Measurements from ENCODE around the gene IFITM2.
"Not testable (repeated sequence)": the region's sequence is repeated elsewhere in the genome, so short reads cannot be mapped to it uniquely, and the experiment has no call there.

DNA sequence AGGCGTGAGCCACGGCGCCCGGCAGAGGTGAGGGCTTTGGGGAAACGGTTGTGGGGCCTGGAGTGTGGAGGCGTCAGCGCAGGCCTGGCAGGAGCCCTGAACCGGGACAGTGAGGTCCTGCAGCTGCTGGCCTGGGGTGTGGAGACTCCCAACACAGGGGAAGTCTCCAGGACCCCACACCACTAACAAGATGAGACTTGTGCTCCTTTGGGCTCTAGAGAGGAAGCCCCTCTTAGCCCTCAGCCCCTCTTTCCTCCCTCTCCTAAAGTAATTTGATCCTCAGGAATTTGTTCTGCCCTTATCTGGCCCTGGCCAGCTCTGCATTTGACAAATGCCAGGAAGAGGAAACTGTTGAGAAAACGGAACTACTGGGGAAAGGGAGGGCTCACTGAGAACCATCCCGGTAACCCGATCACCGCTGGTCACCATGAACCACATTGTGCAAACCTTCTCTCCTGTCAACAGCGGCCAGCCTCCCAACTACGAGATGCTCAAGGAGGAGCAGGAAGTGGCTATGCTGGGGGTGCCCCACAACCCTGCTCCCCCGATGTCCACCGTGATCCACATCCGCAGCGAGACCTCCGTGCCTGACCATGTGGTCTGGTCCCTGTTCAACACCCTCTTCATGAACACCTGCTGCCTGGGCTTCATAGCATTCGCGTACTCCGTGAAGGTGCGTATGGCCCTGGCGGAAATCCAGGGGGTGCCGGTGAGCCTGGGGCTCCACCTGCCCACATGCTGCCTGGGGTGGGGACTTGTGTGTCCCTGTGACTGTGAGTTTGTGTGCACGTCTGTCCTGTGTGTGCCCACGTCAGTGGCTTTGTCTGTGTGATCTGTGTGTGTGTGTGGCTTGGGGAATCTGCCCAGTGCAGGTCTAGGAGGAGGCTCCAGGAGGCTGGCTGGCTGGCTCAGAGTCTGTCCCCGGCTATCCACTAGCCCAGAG lies at the start of gene IFITM2:
- TF ChIP-seq, protein P1, sequence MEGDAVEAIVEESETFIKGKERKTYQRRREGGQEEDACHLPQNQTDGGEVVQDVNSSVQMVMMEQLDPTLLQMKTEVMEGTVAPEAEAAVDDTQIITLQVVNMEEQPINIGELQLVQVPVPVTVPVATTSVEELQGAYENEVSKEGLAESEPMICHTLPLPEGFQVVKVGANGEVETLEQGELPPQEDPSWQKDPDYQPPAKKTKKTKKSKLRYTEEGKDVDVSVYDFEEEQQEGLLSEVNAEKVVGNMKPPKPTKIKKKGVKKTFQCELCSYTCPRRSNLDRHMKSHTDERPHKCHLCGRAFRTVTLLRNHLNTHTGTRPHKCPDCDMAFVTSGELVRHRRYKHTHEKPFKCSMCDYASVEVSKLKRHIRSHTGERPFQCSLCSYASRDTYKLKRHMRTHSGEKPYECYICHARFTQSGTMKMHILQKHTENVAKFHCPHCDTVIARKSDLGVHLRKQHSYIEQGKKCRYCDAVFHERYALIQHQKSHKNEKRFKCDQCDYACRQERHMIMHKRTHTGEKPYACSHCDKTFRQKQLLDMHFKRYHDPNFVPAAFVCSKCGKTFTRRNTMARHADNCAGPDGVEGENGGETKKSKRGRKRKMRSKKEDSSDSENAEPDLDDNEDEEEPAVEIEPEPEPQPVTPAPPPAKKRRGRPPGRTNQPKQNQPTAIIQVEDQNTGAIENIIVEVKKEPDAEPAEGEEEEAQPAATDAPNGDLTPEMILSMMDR (IDR thresholded peaks at IDR 0.05) = not testable (repeated sequence)
- TF ChIP-seq POLR2A (IDR thresholded peaks at IDR 0.05) = not testable (repeated sequence)
